SK-N-SH treated with all-trans-retinoic acid at 6 μM for 48 hours (cell line): ENCODE measurements around the gene XPO4.

Source experiments
- ATAC-seq: fragments of 200-7000 bp; cut with Tn5 transposase; 3 replicates; pipeline ENCODE4 v1.9.1; 2020; ENCODE audit warnings: mild to moderate bottlenecking, moderate library complexity
- ARNTL ChIP-seq: fragments of 450-650 bp; formaldehyde crosslinking; IDR thresholded peaks from 2 replicates; pipeline ENCODE4 v1.5.0; 2020; ENCODE audit warnings: low read depth, mild to moderate bottlenecking, moderate library complexity, borderline replicate concordance
- BACH2 ChIP-seq: fragments of 250-450 bp; sonication (Bioruptor Pico); IDR thresholded peaks from 2 replicates; pipeline ENCODE4 v1.9.0; 2021; ENCODE audit warnings: mild to moderate bottlenecking, borderline replicate concordance
- CSDC2 ChIP-seq: fragments of 250-450 bp; sonication (Bioruptor Pico); IDR thresholded peaks from 2 replicates; pipeline ENCODE4 v1.5.0; 2020; ENCODE audit warnings: mild to moderate bottlenecking, moderate library complexity
- GLIS3 ChIP-seq: fragments of 250-450 bp; sonication (Bioruptor Pico); IDR thresholded peaks from 2 replicates; pipeline ENCODE4 v1.5.0; 2020; ENCODE audit warnings: mild to moderate bottlenecking, moderate library complexity
- ISL1 ChIP-seq: fragments of 250-450 bp; sonication (Bioruptor Pico); IDR thresholded peaks from 2 replicates; pipeline ENCODE4 v2.1.2; 2022; ENCODE audit warnings: mild to moderate bottlenecking, moderate library complexity
- OSR1 ChIP-seq: fragments of 250-450 bp; sonication (Bioruptor Pico); IDR thresholded peaks from 2 replicates; pipeline ENCODE4 v1.8.0; 2022; ENCODE audit warnings: moderate library complexity, mild to moderate bottlenecking, inconsistent platforms
- PPARA ChIP-seq: fragments of 250-450 bp; sonication (Bioruptor Pico); IDR thresholded peaks from 2 replicates; pipeline ENCODE4 v1.5.0; 2020; ENCODE audit warnings: mild to moderate bottlenecking, borderline replicate concordance
- RARB ChIP-seq: fragments of 250-450 bp; sonication (Bioruptor Pico); IDR thresholded peaks from 2 replicates; pipeline ENCODE4 v1.8.0; 2021; ENCODE audit warnings: mild to moderate bottlenecking, moderate library complexity
- SNAI2 ChIP-seq: fragments of 250-450 bp; sonication (Bioruptor Pico); IDR thresholded peaks from 2 replicates; pipeline ENCODE4 v1.5.0; 2020; ENCODE audit warnings: mild to moderate bottlenecking, moderate library complexity
- TCF4 ChIP-seq: fragments of 250-450 bp; sonication (Bioruptor Pico); IDR thresholded peaks from 2 replicates; pipeline ENCODE4 v1.8.0; 2021; ENCODE audit warnings: mild to moderate bottlenecking, moderate library complexity, borderline replicate concordance
- TOX ChIP-seq: fragments of 250-450 bp; sonication (Bioruptor Pico); IDR thresholded peaks from 2 replicates; pipeline ENCODE4 v1.8.0; 2021; ENCODE audit warnings: mild to moderate bottlenecking, moderate library complexity, borderline replicate concordance
- ZC3H10 ChIP-seq: fragments of 250-450 bp; sonication (Bioruptor Pico); IDR thresholded peaks from 2 replicates; pipeline ENCODE4 v1.5.1; 2021; ENCODE audit warnings: mild to moderate bottlenecking, moderate library complexity
- ZFP3 ChIP-seq: fragments of 250-450 bp; sonication (Bioruptor Pico); IDR thresholded peaks from 2 replicates; pipeline ENCODE4 v1.5.0; 2020; ENCODE audit warnings: mild to moderate bottlenecking, moderate library complexity
- ZFP30 ChIP-seq: fragments of 450-650 bp; formaldehyde crosslinking; IDR thresholded peaks from 2 replicates; pipeline ENCODE4 v1.5.0; 2022; ENCODE audit warnings: mild to moderate bottlenecking, moderate library complexity
- ZNF70 ChIP-seq: fragments of 450-650 bp; formaldehyde crosslinking; IDR thresholded peaks from 2 replicates; pipeline ENCODE4 v1.5.0; 2020; ENCODE audit warnings: mild to moderate bottlenecking, moderate library complexity
- TF ChIP-seq, protein P1 (sequence below): fragments of 250-450 bp; sonication (Bioruptor Pico); IDR thresholded peaks from 2 replicates; pipeline ENCODE4 v1.8.0; 2020; ENCODE audit warnings: mild to moderate bottlenecking, moderate library complexity, borderline replicate concordance
- TF ChIP-seq, protein P2 (sequence below): fragments of 250-450 bp; sonication (Bioruptor Pico); IDR thresholded peaks from 2 replicates; pipeline ENCODE4 v1.5.0; 2020; ENCODE audit warnings: mild to moderate bottlenecking, moderate library complexity
- TF ChIP-seq, protein P3 (sequence below): fragments of 250-450 bp; sonication (Bioruptor Pico); IDR thresholded peaks from 2 replicates; pipeline ENCODE4 v1.8.0; 2021; ENCODE audit warnings: low read depth, mild to moderate bottlenecking, moderate library complexity, borderline replicate concordance
- TF ChIP-seq, protein P4 (sequence below): fragments of 250-450 bp; sonication (Bioruptor Pico); IDR thresholded peaks from 2 replicates; pipeline ENCODE4 v1.5.1; 2020; ENCODE audit warnings: low read depth, mild to moderate bottlenecking, moderate library complexity
- TF ChIP-seq, protein P5 (sequence below): fragments of 250-450 bp; sonication (Bioruptor Pico); IDR thresholded peaks from 2 replicates; pipeline ENCODE4 v1.5.1; 2021; ENCODE audit warnings: mild to moderate bottlenecking, moderate library complexity

XPO4 gene

DNA sequence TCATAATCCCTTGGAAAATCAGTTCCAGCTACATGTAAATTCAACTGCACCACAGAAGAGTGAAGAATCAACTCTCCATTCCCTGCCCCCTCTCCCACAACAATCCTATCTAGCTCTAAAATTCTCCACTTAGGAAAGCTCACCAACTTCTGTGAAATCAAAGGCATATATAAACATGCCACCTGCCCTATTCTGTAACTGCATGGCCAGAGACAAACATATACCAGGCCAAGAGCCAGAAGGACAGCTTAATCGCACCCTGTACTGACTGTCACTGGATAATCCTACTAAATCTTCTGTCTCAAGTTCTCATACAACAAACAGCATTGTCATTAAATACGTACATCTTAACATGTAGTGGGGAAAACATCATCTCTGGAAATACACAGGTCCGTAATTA, 70.6 kb downstream of the XPO4 start:
- no peak for ATAC-seq
- no peak for TF ChIP-seq ARNTL
- TF ChIP-seq, protein P1, sequence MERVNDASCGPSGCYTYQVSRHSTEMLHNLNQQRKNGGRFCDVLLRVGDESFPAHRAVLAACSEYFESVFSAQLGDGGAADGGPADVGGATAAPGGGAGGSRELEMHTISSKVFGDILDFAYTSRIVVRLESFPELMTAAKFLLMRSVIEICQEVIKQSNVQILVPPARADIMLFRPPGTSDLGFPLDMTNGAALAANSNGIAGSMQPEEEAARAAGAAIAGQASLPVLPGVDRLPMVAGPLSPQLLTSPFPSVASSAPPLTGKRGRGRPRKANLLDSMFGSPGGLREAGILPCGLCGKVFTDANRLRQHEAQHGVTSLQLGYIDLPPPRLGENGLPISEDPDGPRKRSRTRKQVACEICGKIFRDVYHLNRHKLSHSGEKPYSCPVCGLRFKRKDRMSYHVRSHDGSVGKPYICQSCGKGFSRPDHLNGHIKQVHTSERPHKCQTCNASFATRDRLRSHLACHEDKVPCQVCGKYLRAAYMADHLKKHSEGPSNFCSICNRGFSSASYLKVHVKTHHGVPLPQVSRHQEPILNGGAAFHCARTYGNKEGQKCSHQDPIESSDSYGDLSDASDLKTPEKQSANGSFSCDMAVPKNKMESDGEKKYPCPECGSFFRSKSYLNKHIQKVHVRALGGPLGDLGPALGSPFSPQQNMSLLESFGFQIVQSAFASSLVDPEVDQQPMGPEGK (CRISPR knock-in tag) = no peak
- TF ChIP-seq ZNF70 (CRISPR knock-in tag) = no peak
- TF ChIP-seq GLIS3 (CRISPR knock-in tag) = no peak
- no peak for TF ChIP-seq TOX (CRISPR knock-in tag)
- TF ChIP-seq OSR1 (CRISPR knock-in tag) = no peak
- TF ChIP-seq ZFP3 (CRISPR knock-in tag) = no peak
- no peak for TF ChIP-seq TCF4 (CRISPR knock-in tag)
- TF ChIP-seq, protein P2, sequence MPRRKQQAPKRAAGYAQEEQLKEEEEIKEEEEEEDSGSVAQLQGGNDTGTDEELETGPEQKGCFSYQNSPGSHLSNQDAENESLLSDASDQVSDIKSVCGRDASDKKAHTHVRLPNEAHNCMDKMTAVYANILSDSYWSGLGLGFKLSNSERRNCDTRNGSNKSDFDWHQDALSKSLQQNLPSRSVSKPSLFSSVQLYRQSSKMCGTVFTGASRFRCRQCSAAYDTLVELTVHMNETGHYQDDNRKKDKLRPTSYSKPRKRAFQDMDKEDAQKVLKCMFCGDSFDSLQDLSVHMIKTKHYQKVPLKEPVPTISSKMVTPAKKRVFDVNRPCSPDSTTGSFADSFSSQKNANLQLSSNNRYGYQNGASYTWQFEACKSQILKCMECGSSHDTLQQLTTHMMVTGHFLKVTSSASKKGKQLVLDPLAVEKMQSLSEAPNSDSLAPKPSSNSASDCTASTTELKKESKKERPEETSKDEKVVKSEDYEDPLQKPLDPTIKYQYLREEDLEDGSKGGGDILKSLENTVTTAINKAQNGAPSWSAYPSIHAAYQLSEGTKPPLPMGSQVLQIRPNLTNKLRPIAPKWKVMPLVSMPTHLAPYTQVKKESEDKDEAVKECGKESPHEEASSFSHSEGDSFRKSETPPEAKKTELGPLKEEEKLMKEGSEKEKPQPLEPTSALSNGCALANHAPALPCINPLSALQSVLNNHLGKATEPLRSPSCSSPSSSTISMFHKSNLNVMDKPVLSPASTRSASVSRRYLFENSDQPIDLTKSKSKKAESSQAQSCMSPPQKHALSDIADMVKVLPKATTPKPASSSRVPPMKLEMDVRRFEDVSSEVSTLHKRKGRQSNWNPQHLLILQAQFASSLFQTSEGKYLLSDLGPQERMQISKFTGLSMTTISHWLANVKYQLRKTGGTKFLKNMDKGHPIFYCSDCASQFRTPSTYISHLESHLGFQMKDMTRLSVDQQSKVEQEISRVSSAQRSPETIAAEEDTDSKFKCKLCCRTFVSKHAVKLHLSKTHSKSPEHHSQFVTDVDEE (CRISPR knock-in tag) = no peak
- TF ChIP-seq ZC3H10 (CRISPR knock-in tag) = no peak
- no peak for TF ChIP-seq ZFP30
- TF ChIP-seq ISL1 (CRISPR knock-in tag) = no peak
- TF ChIP-seq, protein P3, sequence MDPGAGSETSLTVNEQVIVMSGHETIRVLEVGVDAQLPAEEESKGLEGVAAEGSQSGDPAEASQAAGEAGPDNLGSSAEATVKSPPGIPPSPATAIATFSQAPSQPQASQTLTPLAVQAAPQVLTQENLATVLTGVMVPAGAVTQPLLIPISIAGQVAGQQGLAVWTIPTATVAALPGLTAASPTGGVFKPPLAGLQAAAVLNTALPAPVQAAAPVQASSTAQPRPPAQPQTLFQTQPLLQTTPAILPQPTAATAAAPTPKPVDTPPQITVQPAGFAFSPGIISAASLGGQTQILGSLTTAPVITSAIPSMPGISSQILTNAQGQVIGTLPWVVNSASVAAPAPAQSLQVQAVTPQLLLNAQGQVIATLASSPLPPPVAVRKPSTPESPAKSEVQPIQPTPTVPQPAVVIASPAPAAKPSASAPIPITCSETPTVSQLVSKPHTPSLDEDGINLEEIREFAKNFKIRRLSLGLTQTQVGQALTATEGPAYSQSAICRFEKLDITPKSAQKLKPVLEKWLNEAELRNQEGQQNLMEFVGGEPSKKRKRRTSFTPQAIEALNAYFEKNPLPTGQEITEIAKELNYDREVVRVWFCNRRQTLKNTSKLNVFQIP (CRISPR knock-in tag) = no peak
- no peak for TF ChIP-seq CSDC2 (CRISPR knock-in tag)
- TF ChIP-seq, protein P4, sequence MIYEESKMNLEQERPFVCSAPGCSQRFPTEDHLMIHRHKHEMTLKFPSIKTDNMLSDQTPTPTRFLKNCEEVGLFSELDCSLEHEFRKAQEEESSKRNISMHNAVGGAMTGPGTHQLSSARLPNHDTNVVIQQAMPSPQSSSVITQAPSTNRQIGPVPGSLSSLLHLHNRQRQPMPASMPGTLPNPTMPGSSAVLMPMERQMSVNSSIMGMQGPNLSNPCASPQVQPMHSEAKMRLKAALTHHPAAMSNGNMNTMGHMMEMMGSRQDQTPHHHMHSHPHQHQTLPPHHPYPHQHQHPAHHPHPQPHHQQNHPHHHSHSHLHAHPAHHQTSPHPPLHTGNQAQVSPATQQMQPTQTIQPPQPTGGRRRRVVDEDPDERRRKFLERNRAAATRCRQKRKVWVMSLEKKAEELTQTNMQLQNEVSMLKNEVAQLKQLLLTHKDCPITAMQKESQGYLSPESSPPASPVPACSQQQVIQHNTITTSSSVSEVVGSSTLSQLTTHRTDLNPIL (CRISPR knock-in tag) = no peak
- no peak for TF ChIP-seq BACH2 (CRISPR knock-in tag)
- no peak for TF ChIP-seq RARB (CRISPR knock-in tag)
- no peak for TF ChIP-seq PPARA (CRISPR knock-in tag)
- TF ChIP-seq, protein P5, sequence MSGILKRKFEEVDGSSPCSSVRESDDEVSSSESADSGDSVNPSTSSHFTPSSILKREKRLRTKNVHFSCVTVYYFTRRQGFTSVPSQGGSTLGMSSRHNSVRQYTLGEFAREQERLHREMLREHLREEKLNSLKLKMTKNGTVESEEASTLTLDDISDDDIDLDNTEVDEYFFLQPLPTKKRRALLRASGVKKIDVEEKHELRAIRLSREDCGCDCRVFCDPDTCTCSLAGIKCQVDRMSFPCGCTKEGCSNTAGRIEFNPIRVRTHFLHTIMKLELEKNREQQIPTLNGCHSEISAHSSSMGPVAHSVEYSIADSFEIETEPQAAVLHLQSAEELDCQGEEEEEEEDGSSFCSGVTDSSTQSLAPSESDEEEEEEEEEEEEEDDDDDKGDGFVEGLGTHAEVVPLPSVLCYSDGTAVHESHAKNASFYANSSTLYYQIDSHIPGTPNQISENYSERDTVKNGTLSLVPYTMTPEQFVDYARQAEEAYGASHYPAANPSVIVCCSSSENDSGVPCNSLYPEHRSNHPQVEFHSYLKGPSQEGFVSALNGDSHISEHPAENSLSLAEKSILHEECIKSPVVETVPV (CRISPR knock-in tag) = no peak
- TF ChIP-seq SNAI2 = no peak
- TF ChIP-seq, all 23 proteins: peak for 0

DNA sequence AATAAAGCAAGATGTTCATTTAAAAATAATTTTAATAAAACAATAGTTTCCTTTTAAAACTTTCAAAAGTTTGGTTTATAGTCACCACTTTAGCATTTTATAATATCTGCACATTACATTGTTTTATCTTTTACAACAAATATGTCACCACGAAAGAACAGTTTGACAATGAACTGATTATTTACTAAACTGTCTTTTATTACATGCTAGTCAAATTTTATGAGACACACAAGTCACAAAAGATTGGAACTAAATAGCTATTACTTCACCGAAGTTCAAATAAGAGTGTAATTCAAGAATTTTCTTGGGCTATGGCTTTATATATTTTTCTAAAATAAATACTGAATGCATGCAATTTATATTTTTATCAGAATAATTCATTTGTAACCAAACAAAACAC, 71.3 kb downstream of the XPO4 start:
- ATAC-seq = no peak
- TF ChIP-seq RARB (CRISPR knock-in tag) (no peak), ZFP3 (CRISPR knock-in tag) (no peak), ZNF70 (CRISPR knock-in tag) (no peak), ARNTL (no peak), SNAI2 (no peak), ZC3H10 (CRISPR knock-in tag) (no peak), TOX (CRISPR knock-in tag) (no peak), ISL1 (CRISPR knock-in tag) (no peak)
- TF ChIP-seq, protein P5 (CRISPR knock-in tag) = no peak
- TF ChIP-seq, protein P1 (CRISPR knock-in tag) = no peak
- TF ChIP-seq, protein P2 (CRISPR knock-in tag) = no peak
